HG03558 (cell line): Measurements from ENCODE around the gene PNPT1.
"Not testable (repeated sequence)": the region's sequence is repeated elsewhere in the genome, so short reads cannot be mapped to it uniquely, and the experiment has no call there.

Source experiments
- ATAC-seq: cut with Tn5 transposase; IDR thresholded peaks from one replicate; pipeline ENCODE4 v1.9.1; 2021; ENCODE audit warnings: moderate number of reproducible peaks; ENCODE audit not compliant: unreplicated experiment; ENCODE audit errors: extremely low read depth

Gene PNPT1

GRCh38 chr2:55692740-55693139, 904 bp downstream of the PNPT1 start:
- not testable (repeated sequence) for ATAC-seq

GRCh38 chr2:55672630-55673029, 21.0 kb downstream of the PNPT1 start:
- no peak for ATAC-seq

- no peak for ATAC-seq
Observed at GRCh38 chr2:55668956-55669355, 24.7 kb downstream of the PNPT1 start.

- no peak for ATAC-seq
Observed at GRCh38 chr2:55653255-55653654, 40.4 kb downstream of the PNPT1 start.

- no peak for ATAC-seq
Observed at GRCh38 chr2:55649211-55649610, 44.4 kb downstream of the PNPT1 start.

GRCh38 chr2:55636831-55637230, 56.8 kb downstream of the PNPT1 start:
- no peak for ATAC-seq

- no peak for ATAC-seq
Observed at GRCh38 chr2:55628931-55629330, 64.7 kb downstream of the PNPT1 start.

GRCh38 chr2:55627915-55628314, 65.7 kb downstream of the PNPT1 start:
- no peak for ATAC-seq

GRCh38 chr2:55621802-55622201, 71.8 kb downstream of the PNPT1 start:
- no peak for ATAC-seq

- no peak for ATAC-seq
Observed at GRCh38 chr2:55620123-55620779, 73.4 kb downstream of the PNPT1 start.

- peak; percentile 30 for ATAC-seq
Observed at GRCh38 chr2:55618275-55619055, 75.2 kb downstream of the PNPT1 start.

GRCh38 chr2:55618025-55618274, 75.7 kb downstream of the PNPT1 start:
- no peak for ATAC-seq

GRCh38 chr2:55617175-55618024, 76.2 kb downstream of the PNPT1 start, which contains the start of gene PPP4R3B:
TSS of gene PPP4R3B (minus strand) at chr2:55617622. CDS start at chr2:55617285, 337 bp downstream.
- peak; percentile 63 for ATAC-seq

- no peak for ATAC-seq
Observed at GRCh38 chr2:55616551-55617174, 77.0 kb downstream of the PNPT1 start.

GRCh38 chr2:55611997-55612396, 81.6 kb downstream of the PNPT1 start:
- no peak for ATAC-seq

GRCh38 chr2:55610954-55611743, 82.5 kb downstream of the PNPT1 start:
- ATAC-seq = no peak

- no peak for ATAC-seq
Observed at GRCh38 chr2:55609938-55610578, 83.6 kb downstream of the PNPT1 start.

- ATAC-seq = no peak
Observed at GRCh38 chr2:55609193-55609794, 84.3 kb downstream of the PNPT1 start.

GRCh38 chr2:55607717-55608116, 85.9 kb downstream of the PNPT1 start:
- no peak for ATAC-seq
